ACC112 (cell line): ENCODE data around the gene S1PR1.
"Not testable (repeated sequence)": the region's sequence is repeated elsewhere in the genome, so short reads cannot be mapped to it uniquely, and the experiment has no call there.

Experiments used
- H2AFZ ChIP-seq: fragments of 200-600 bp; sonication (generic); one replicate; pipeline ENCODE4 v1.6.0; 2017; ENCODE audit warnings: antibody characterized with exemption, low read length; ENCODE audit not compliant: unreplicated experiment
- H3K27ac ChIP-seq: fragments of 200-600 bp; sonication (generic); 2 replicates; pipeline ENCODE4 v1.5.1; 2014; ENCODE audit warnings: low read depth, mild to moderate bottlenecking, antibody characterized with exemption, low read length, moderate library complexity
- H3K27me3 ChIP-seq: fragments of 200-600 bp; sonication (generic); 2 replicates; pipeline ENCODE4 v1.6.1; 2014; ENCODE audit warnings: mild to moderate bottlenecking, antibody characterized with exemption, low read length, moderate library complexity, mixed read lengths; ENCODE audit not compliant: insufficient read depth
- H3K36me3 ChIP-seq: fragments of 200-600 bp; sonication (generic); 2 replicates; pipeline ENCODE4 v1.6.1; 2016; ENCODE audit warnings: mild to moderate bottlenecking, antibody characterized with exemption, low read length, moderate library complexity, mixed read lengths; ENCODE audit not compliant: insufficient read depth
- H3K4me1 ChIP-seq: fragments of 200-600 bp; sonication (generic); one replicate; pipeline ENCODE4 v1.6.1; 2016; ENCODE audit warnings: low read length, mixed read lengths; ENCODE audit not compliant: insufficient read depth, unreplicated experiment, control insufficient read depth
- H3K4me3 ChIP-seq: fragments of 200-600 bp; sonication (generic); 2 replicates; pipeline ENCODE4 v1.5.1; 2014; ENCODE audit warnings: mild to moderate bottlenecking, low read depth, low read length
- H3K79me2 ChIP-seq: fragments of 200-600 bp; sonication (generic); one replicate; pipeline ENCODE4 v1.6.0; 2016; ENCODE audit warnings: low read length; ENCODE audit not compliant: control insufficient read depth, unreplicated experiment, insufficient read depth

S1PR1 gene

DNA sequence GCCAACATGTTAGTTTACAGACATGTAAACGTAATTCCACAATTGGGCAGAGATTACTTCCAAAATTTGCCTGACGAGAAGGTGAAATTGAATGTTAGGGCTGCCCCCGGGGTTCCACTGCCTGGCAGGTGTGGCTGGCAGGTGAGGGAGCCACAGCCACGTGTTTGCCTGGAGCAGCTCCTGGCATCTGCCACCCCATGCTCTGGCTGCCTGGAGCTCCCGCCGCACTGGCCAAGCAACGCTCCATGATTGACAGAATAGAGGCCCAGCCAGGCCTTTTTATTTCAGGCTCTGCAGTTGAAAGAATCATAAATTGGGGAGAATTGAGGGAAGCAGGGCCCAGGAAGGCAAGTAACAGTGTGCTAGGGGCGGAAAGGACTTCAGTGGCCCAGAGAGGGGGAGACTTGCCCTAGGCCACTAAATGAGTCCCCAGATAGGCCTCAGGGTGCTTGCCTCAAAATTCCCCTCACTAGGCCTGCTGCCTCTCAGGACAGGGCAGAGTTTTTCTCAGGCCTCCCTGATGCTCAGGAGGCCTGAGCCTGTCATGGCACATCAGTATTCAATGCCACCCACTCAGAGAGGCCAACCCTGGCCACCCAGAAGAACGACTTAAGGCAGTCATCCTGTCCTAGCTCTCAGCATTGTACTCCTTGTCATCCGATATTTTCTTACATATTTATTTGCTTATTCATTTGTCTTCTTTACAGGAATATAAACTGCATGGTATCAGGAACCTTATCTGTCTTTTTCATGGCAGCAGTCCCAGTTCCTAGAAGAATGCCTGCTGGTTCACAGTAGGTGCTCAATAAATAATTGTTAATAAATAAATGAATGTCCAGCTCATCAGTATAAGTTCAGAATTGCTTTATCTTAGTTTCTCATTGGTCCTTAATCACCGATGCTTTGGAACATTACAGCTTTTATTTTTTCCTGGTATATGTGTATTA, 16.6 kb upstream of the S1PR1 start:
- Histone ChIP-seq H3K27me3 (no peaks in the 10 kb centered on the region), H3K36me3 (no peaks in the 10 kb centered on the region), H2AFZ (no peak overlapping the region), H3K4me3 (no peak overlapping the region), H3K4me1 (no peaks in the 10 kb centered on the region), H3K27ac (no peak overlapping the region), H3K79me2 (no peaks in the 10 kb centered on the region)

DNA sequence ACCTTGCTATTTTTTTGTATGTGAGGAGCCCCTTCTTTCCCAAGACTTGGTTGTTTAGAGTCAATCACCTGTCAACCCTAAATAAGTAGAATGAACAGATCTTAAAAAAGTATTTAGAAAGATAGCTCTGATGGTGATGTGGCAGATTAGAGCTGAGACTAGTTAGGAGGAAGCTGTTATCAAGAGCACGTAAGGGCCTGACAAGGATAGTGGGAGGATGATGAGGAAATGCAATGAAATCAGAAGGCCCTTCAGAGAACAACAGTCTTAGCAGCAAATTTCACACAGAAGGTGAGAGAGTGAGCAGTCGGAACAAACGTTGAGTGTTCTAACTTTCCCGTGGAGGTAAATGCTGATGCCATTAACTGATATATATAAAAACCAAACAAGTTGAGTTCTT, 15.9 kb upstream of the S1PR1 start:
- Histone ChIP-seq H3K79me2 (no peaks in the 10 kb centered on the region), H3K36me3 (no peaks in the 10 kb centered on the region), H3K4me1 (no peaks in the 10 kb centered on the region), H3K27ac (no peak overlapping the region), H3K27me3 (no peaks in the 10 kb centered on the region), H2AFZ (no peak overlapping the region), H3K4me3 (no peak overlapping the region)

DNA sequence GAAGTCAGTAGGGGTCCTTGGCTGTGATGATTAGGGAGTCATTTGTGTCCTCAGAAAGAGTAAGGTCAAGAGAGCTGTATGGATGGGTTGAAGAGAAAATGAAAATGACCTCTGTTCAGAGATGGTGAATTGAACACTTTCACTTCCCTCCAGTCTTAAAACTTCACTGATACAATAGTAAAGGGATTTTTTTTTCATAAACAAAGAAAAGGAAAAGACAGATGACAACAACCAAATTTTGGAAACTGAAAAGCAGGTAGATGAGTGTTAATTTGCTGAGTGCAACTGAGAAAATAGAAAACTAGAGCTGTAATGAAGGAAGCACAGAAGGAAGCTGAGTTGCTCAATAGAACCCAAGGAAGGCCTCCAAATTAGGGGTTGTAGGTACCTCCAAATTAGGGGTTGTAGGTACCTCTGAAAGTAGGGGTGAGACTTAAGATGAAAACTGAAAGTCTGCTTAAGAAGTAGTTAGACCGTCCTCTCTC, 14.8 kb upstream of the S1PR1 start:
- H2AFZ ChIP-seq, result peak overlapping the region; percentile 69

DNA sequence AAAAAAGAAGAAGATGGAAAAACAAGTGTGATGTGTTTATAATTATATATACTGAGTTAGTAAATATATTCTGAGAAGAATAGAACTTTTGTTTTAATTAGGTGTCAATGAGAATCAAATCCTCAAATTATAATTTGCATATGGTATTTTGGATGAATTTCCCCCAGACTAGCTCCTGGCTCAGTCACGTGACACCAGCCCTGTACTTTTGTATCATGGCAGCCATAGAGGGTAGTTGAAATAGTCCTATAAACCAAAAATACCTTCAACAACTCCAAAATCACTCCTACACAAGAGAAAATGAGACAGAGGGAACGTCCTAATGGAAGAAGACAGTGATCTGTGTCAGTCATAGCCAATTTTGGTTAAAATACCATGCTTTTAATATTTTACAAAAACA, 9.0 kb upstream of the S1PR1 start:
- H2AFZ ChIP-seq, result no peak overlapping the region
- H3K4me3 ChIP-seq, result no peak overlapping the region
- H3K4me1 ChIP-seq, result no peaks in the 10 kb centered on the region
- H3K27ac ChIP-seq, result no peak overlapping the region
- H3K27me3 ChIP-seq, result no peaks in the 10 kb centered on the region
- H3K79me2 ChIP-seq, result no peaks in the 10 kb centered on the region
- H3K36me3 ChIP-seq, result no peaks in the 10 kb centered on the region

More for the DNA sequence above, 14.8 kb upstream of the S1PR1 start:
- Histone ChIP-seq H3K79me2 (no peaks in the 10 kb centered on the region), H3K4me3 (no peak overlapping the region), H3K27ac (no peak overlapping the region), H3K27me3 (no peaks in the 10 kb centered on the region), H3K36me3 (no peaks in the 10 kb centered on the region), H3K4me1 (no peaks in the 10 kb centered on the region)

DNA sequence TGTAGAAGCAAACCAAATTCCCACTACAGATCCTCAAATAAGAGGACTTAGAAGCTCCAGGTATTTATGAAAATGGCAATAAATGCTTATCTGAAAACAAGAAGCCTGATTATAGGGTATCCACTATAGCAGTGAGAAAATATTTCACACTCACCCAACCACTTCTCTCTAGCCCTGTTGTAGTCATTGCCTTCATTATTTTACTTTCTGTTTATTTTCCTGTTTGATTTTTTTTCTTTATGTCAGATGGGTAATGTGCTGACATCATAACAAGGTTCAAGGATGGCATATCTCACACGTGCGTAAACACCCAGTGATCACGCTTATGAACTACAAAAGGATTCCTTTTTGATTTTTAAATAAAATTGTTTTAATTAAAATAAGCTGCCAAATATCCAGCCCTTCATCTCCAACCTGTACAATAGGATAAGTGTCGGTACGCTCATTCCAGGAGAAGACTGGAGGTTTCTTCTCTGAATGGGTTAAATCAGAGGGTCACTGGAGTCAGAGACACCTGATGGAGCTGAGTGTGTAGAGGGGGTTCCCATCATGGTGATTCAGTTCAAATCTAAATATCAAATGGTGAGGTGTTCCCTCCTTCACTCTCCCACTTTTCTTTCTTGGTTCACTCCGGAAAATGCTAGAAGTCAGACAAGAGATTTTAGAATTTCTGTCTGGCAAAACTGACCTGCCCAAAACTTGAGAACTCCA, 8.2 kb upstream of the S1PR1 start:
- H3K4me3 ChIP-seq, result no peak overlapping the region
- H3K36me3 ChIP-seq, result no peaks in the 10 kb centered on the region
- no peaks in the 10 kb centered on the region for H3K4me1 ChIP-seq
- H3K27ac ChIP-seq, result no peak overlapping the region
- H2AFZ ChIP-seq, result no peak overlapping the region
- no peaks in the 10 kb centered on the region for H3K79me2 ChIP-seq
- no peaks in the 10 kb centered on the region for H3K27me3 ChIP-seq

DNA sequence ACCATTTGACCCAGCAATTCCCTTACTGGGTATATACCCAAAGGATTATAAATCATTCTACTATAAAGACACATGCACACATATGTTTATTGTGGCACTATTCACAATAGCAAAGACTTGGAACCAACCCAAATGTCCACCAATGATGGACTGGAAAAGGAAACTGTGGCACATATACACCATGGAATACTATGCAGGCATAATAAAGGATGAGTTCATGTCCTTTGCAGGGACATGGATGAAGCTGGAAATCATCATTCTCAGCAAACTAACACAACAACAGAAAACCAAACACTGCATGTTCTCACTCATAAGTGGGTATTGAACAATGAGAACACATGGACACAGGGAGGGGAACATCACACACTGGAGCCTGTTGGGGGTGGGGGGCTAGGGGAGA, 4.6 kb upstream of the S1PR1 start:
- H3K36me3 ChIP-seq, H2AFZ ChIP-seq, H3K4me1 ChIP-seq, H3K79me2 ChIP-seq, H3K27ac ChIP-seq, H3K27me3 ChIP-seq, H3K4me3 ChIP-seq: not testable (repeated sequence)

DNA sequence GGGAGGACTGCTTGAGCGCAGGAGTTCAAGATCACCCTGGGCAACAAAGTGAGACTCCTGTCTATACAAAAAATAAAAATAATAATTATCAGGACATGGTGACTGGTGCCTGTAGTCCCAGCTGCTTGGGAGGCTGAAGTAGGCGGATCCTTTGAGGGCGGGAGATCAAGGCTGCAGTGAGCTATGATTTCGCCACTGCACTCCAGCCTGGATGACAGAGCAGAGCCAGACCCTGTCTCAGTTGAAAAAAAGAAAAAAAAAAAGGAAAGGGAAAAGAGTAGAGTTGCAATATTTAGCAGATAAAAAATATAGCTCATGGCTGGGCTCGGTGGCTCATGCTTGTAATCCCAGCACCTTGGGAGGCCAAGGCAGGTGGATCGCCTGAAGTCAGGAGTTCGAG, 3.3 kb upstream of the S1PR1 start:
- H3K4me1 ChIP-seq, result peaks cover 4% of the 10 kb centered on the region
- H3K4me3 ChIP-seq, result no peak overlapping the region
- H3K27ac ChIP-seq, result no peak overlapping the region
- H2AFZ ChIP-seq, result no peak overlapping the region
- H3K79me2 ChIP-seq, result no peaks in the 10 kb centered on the region
- H3K27me3 ChIP-seq, result no peaks in the 10 kb centered on the region
- no peaks in the 10 kb centered on the region for H3K36me3 ChIP-seq

DNA sequence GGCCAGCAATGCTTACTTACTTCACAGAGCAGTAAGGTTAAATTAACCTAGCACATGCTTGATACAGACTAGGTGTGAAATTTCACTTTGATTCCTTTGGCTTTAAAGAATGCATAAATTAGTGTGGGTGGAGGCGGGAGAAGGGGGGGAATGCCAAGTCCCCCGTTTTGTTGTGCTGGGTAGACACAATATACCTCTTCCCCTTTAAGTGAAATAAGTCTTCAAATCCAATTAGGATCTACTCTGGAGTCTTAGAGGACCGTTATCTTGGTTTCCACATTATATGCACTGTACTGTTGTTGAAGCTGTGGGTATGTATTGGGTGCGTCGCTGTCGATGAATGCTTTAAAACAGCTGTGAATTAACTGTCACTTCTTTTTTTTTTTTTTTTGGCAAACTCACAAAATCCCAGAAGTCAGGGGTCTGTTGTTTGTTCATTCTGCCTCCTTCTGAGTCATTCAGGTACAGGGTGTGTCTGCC, 1.6 kb upstream of the S1PR1 start:
- H2AFZ ChIP-seq, result no peak overlapping the region
- H3K4me3 ChIP-seq, result peak overlapping the region; percentile 88
- no peaks in the 10 kb centered on the region for H3K79me2 ChIP-seq
- no peaks in the 10 kb centered on the region for H3K36me3 ChIP-seq
- H3K27me3 ChIP-seq, result no peaks in the 10 kb centered on the region
- H3K4me1 ChIP-seq, result peaks cover 4% of the 10 kb centered on the region
- no peak overlapping the region for H3K27ac ChIP-seq

DNA sequence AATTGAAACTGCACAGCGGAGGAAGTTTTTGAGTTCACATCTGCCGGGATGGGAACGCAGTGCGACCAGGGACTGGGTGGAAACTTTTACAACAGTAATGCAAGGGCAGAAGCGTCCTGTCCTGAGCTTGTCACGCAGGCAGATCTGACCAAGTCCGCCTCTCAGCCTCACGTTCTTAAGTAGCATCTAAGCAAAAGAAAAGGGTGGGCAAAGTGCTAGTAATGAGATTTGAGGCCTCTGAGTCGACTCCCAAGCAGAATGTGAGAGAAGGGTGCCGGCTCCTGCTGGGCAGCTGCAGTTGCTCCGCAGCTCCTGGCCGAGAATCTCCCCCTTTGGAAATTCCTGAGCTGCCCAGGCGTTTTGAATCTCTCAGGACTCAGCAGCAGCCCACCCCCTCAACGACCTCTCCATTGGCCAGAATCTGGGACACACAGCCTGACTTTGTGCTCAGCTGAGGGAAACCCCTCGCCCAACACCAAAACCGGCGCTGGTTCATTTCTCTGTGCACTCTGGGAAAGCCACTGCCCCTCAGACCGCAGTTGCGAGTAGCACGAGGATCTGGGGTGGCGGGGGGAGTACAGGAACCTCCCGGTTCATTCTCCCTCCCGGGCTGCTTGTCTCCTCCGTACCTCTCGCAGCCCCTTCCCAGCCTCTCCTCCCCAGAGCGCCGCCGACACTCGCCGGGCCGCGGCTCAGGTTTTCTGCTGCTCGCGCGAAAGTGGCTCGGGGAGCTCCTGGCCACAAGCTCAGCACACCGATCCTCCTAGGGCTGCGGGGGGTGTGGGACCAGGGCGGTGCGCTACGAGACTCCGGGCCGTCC, 913 bp upstream of the S1PR1 start:
- H3K4me3 ChIP-seq, result peak overlapping the region; percentile 88
- H3K36me3 ChIP-seq, result no peaks in the 10 kb centered on the region
- no peak overlapping the region for H3K27ac ChIP-seq
- peaks cover 4% of the 10 kb centered on the region for H3K4me1 ChIP-seq
- peak overlapping the region; percentile 96 for H2AFZ ChIP-seq
- H3K27me3 ChIP-seq, result no peaks in the 10 kb centered on the region
- H3K79me2 ChIP-seq, result no peaks in the 10 kb centered on the region

DNA sequence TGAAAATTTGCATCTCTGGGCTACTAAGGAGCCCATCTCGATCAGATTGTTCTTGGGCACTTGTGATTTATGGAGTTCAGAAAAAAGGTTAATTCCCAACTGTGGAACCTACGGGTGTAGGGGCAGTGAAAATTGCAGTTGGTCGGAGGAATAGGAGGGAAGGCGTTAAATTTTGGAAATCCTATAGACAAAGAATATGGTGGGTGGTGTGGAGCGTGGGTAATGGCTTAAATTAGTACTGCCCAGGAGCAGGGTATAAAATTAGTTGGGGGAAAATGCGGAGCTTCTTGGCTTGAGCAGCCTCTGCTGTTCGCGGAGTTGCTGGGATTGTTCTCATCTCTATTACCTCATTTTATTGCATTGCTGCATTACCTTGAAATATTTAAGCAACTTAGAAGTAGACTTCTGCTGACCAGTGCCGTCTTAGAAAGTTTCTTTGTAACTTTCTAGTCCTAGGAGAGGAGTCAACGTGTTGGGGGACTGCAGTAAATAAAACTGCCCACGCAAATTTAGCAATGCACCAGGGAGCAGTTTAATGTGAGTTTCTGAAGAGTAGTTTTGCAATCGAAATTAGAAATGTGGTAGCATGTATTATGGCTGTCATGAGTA, 514 bp downstream of the S1PR1 start:
- H3K27ac ChIP-seq, result no peak overlapping the region
- peak overlapping the region; percentile 96 for H2AFZ ChIP-seq
- no peaks in the 10 kb centered on the region for H3K79me2 ChIP-seq
- H3K36me3 ChIP-seq, result no peaks in the 10 kb centered on the region
- no peaks in the 10 kb centered on the region for H3K27me3 ChIP-seq
- H3K4me1 ChIP-seq, result peaks cover 5% of the 10 kb centered on the region
- peak overlapping the region; percentile 88 for H3K4me3 ChIP-seq
